HEK293T (cell line): ENCODE results near the gene CYS1.

Experiments used
- ARNT ChIP-seq: fragments of 450-650 bp; IDR thresholded peaks from 2 replicates; pipeline ENCODE4 v1.6.1; 2017; ENCODE audit warnings: mild to moderate bottlenecking
- BHLHE40 ChIP-seq: fragments of 450-650 bp; IDR thresholded peaks from 2 replicates; pipeline ENCODE4 v1.6.1; 2016; ENCODE audit warnings: mild to moderate bottlenecking, moderate library complexity, borderline replicate concordance
- ELF4 ChIP-seq: fragments of 450-650 bp; IDR thresholded peaks from 2 replicates; pipeline ENCODE4 v1.6.1; 2017; ENCODE audit warnings: antibody characterized with exemption
- FOXK2 ChIP-seq: fragments of 450-650 bp; IDR thresholded peaks from 2 replicates; pipeline ENCODE4 v1.6.1; 2016; ENCODE audit warnings: mild to moderate bottlenecking
- HDGF ChIP-seq: fragments of 450-650 bp; IDR thresholded peaks from 2 replicates; pipeline ENCODE4 v1.6.1; 2017; ENCODE audit warnings: antibody characterized with exemption, borderline replicate concordance
- L3MBTL2 ChIP-seq: fragments of 450-650 bp; conservative IDR thresholded peaks from 2 replicates; pipeline ENCODE4 v1.6.1; 2016; ENCODE audit warnings: mild to moderate bottlenecking
- LEF1 ChIP-seq: fragments of 450-650 bp; IDR thresholded peaks from 2 replicates; pipeline ENCODE4 v1.6.1; 2017; ENCODE audit warnings: mild to moderate bottlenecking, borderline replicate concordance
- PKNOX1 ChIP-seq: fragments of 450-650 bp; IDR thresholded peaks from 2 replicates; pipeline ENCODE4 v1.6.1; 2016
- SP1 ChIP-seq: fragments of 450-650 bp; IDR thresholded peaks from 2 replicates; pipeline ENCODE4 v1.6.1; 2017
- SUZ12 ChIP-seq: fragments of 450-650 bp; IDR thresholded peaks from 2 replicates; pipeline ENCODE4 v1.6.1; 2016; ENCODE audit warnings: mild to moderate bottlenecking
- ZNF384 ChIP-seq: fragments of 450-650 bp; IDR thresholded peaks from 2 replicates; pipeline ENCODE4 v1.6.1; 2016

- TF ChIP-seq ARNT (no peak), L3MBTL2 (no peak), LEF1 (no peak), BHLHE40 (no peak), FOXK2 (no peak), ELF4 (no peak), SUZ12 (no peak), HDGF (no peak), PKNOX1 (no peak), ZNF384 (no peak), SP1 (no peak)
Observed at GRCh38 chr2:10032746-10033105, 47.5 kb downstream of the CYS1 start.
